Right ventricle myocardium inferior (tissue), 1 donor: Measurements from ENCODE around the gene CFLAR. TPM values are rescaled to one million over a fixed set of nuclear protein-coding genes. Genes with fewer than 3 reads are reported as not detected.
"Not testable (repeated sequence)": the region's sequence is repeated elsewhere in the genome, so short reads cannot be mapped to it uniquely, and the experiment has no call there.

Experiments used
- ATAC-seq: fragments of 200-7000 bp; cut with Tn5 transposase; one replicate; pipeline ENCODE4 v1.9.1; 2020; ENCODE audit warnings: mild to moderate bottlenecking, moderate library complexity
- DNase-seq: peaks from one replicate; pipeline ENCODE4 v3.0.0; 2021; ENCODE audit errors: missing footprints
- intact Hi-C: fragments of 100-400 bp; cut with DNase I; formaldehyde crosslinking; loops from one replicate; pipeline ENCODE4 v1.11.0; 2022
- total RNA-seq: library from RNA; stranded (reverse); fragmentation: NEBNext Ultra II Directional; extraction: Animal tissue kit (Norgen Biotek cat#: 25700); gene quantifications from one replicate; pipeline ENCODE4 v1.2.1, GENCODE V29; 2021
- donor health status: DM: no; HTN: yes; CAD: no; lungs with severe emphysema.

The CFLAR gene
- total RNA-seq, 1 donor from 2014 or later: 218 TPM

- intact Hi-C loops, ATAC-seq, DNase-seq: not testable (repeated sequence)
These were observed 23.2 kb downstream of the CFLAR start for GRCh38 chr2:201138986-201139781.

DNA sequence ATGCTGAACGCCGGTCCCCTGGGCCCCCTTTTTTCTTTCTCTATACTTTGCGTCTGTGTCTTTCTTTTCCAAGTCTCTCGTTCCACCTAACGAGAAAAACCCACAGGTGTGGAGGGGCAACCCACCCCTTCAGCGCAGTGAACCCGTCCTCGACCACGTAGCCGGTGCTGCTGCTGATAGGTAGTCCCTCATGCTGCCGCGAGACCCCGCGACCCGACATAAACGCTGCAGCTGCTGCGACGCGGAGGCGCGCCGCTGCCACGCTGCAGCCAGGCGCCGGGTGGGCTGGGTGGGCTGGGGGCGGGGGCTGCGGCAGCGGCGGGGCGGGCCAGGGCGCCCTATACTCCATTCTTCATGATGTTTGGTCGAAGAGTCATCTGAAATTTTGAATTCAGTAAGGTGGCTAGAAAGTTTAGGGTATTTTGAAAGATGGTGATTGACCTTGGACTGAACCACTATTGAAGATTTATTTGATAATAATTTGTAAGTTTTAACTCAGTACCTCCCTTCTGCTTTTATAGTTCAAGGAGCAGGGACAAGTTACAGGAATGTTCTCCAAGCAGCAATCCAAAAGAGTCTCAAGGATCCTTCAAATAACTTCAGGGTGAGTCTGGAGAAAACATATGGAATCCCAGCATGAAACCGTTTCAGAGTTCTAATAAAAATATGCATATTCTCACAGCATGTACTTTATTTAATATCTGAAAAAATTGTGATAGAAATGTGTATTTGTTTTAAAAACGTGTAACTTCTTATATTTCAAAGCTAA lies 24.1 kb downstream of the CFLAR start:
- peak; percentile 50 for DNase-seq
- intact Hi-C loops: no loop called here
- no peak for ATAC-seq

- intact Hi-C loops: no loop called here
- ATAC-seq (no peak), DNase-seq (no peak)
These were observed 28.4 kb downstream of the CFLAR start for GRCh38 chr2:201144101-201145051.

DNA sequence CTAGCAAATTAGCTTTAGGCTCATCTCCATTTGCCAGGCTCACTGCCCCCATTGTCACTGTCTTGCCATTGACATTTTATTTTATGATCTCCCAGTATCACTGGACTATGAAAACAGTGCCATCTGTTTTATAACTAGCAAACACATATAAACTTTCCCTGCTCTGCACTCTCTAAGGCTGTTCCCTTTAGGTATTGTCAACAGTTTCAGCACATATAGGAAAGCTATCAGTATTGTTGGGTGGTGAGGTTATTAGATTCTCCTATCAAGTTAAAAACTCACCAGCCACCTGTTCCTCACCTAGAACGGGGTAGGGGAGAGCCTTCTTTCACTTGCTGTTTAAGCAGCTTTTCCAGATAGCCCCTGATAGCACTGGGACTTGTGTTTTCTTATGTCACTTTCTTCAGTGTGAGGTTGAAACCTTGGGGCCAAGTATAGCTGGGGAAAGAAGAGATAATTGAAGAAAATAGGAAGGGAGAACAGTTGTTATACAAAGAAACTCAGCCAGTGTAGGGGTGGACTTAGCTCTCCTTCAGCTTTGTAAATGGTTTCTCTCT lies 32.5 kb downstream of the CFLAR start:
- DNase-seq (no peak), ATAC-seq (no peak)
- intact Hi-C loops: no loop called here

DNA sequence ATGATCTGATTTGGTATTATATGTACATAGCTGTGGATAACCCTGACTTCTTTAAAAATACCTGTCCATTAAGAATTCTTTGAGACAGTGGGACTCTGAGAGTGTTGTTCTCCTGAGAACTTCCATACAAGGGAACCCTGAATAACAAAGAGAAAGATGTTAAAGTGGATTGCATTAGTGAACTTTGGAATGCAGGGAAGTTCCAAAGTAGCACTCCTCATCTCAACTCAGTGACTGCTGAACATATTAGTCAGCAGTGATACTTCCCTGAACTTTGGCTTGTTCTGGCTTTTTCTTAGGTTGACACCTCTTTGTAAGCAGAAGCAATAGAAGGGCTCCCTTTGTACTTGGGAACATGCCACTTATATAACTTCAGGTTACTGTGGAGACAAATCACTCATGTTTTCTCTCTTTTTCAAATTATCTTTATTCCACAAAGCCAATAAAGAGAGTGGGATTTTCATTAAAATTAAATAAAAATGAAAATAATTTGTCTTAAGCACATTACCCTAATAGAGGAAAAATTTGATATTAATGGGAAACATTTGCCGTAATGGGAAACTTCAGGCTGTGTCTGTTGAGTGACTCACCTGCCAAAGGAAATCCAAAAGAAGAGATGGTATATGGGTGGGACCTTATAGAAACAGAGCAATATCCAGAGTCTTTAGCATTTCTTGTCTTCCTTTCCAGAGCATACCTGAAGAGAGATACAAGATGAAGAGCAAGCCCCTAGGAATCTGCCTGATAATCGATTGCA lies 33.3 kb downstream of the CFLAR start:
- ATAC-seq: no peak
- DNase-seq: no peak
- intact Hi-C loops: no loop called here

DNA sequence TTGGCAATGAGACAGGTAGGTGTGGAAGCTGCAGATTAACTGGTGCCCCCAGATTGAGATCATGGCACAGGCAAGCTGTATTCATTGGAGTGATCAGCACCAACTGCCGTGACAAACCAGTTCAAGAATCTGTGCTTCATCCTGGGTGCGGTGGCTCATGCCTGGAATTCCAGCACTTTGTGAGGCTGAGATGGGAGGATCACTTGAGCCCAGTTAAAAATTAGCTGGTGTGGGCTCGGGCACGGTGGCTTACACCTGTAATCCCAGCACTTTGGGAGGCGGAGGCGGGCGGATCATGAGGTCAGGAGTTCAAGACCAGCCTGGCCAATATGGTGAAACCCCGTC lies 33.8 kb downstream of the CFLAR start:
- DNase-seq: peak; percentile 52
- intact Hi-C loops, ATAC-seq: not testable (repeated sequence)

GRCh38 chr2:201150454-201151020 lies 34.6 kb downstream of the CFLAR start:
- DNase-seq (no peak), ATAC-seq (no peak)
- intact Hi-C loops: no loop called here

- DNase-seq: no peak
- no peak for ATAC-seq
- intact Hi-C loops: no loop called here
These were observed 35.4 kb downstream of the CFLAR start for GRCh38 chr2:201151127-201151981.

DNA sequence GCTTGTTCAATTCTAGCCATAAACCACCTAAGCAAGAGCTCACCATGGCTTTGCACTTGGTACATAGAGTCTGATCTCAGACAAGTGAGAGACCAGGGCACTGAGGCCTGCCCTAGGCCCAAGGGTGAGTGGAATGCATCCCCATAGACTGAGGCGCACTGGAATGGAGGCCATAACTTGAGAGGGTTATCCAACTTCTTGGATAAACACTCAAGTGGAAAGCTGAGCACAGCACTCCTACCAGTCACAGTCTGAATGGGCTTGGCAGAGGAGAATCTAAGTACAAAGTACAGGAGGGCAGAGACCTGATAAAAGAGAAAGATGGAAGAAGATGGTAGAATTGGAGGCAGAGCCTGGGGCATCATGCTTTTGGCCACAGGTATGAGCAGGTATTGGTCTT lies 36.6 kb downstream of the CFLAR start:
- ATAC-seq (no peak), DNase-seq (no peak)
- intact Hi-C loops: no loop called here

DNA sequence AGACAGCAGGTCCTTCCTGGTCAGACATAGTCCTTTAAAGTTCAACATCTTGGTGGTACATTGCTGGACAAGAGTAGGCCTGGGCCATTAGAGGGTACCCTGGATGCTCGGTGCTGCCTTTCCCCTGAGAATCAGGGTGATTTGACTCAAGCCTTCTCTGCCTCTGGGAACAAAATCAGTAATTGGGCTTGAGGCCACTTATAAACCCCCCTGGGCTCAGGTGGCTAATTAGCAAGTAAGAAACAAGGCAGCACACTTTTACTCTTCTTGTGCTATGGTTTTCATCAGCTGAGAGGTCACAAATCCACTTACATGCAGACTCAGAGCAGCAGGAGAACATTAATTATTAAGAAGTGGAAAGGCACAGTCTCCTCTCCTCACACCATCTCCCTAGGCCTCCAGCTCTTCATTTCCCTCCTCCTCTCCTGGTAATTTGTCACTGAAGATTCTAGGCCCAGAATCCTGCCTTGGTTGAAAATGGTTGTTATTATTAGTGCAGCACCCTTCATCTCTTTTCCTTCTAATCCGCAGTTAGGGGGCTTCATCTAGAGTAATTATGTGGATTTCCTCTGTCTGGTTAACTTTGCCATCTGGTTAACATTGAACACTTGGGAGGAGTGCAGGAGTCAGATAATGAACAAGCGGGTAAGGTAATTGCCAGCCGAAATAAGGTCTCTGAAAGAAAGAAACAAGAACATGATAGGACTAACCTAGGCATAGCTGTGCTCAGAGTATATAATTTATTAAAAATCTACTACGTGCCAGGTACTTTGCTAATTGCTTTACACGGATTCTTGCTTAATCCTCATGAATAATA lies 37.2 kb downstream of the CFLAR start:
- ATAC-seq: no peak

DNA sequence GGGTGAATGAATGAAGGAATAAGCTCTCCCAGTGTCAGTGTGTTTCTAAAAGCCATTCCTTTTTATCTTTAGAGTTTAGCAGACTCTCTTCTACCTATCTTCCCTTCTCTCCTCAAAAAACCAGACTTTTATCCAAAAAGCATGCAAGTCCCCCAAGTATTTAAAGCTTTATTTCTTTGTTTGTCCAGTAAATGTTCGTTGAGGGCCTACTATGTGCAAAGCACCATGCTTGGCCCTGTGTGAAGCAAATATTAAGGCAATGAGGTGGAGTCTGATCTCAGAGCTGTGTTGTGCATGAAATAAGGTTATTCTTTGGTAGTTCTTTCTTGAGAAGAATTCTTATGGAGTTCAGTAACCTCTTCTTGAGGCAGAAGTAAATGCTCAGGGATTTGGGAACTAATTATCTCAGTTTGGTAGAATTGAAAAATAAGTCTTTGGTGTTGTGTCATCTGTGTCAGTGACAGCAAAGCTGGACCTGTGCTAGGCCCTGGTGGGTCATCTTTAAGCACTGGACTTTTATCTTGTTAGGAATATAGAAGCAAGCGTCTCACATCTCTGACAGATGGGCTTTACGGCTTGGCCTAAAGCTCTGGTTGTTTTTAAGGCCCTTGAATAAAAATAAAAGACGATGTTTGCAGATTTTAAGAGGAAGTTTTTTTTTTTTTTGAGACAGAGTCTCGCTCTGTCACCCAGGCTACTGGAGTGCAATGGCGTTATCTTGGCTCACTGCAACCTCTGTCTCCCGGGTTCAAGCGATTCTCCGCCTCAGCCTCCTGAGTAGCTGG lies 38.8 kb downstream of the CFLAR start:
- intact Hi-C loops: loop anchor here (5.0 kb wide), 1 partner anchor 83 kb away; the partner anchor contains the start of genes HYCC2 and NDUFB3
- no peak for ATAC-seq
- DNase-seq: no peak

More for the DNA sequence above, 37.2 kb downstream of the CFLAR start:
- no peak for DNase-seq
- intact Hi-C loops: no loop called here

DNA sequence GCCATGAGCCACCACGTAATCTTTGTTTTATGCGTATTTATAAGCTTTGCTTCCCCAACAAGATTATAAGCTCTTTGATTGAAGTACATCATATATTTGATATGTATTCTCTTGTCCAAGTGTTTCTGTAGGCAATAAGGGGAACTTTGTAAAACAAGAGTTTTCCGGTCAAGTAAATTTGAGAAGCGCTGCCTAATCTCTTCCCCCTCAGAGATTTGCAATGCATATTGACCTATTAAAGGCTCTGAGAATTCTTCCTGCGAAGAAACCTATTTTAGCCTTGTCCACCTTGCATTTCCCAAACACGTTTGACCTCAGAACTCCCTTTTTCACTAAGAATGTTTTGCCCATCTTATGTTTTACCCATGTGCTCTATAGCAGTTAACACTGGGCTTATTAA lies 40.1 kb downstream of the CFLAR start:
- ATAC-seq (no peak), DNase-seq (no peak)
- intact Hi-C loops: loop anchor here (2.0 to 5.0 kb wide), 2 partner anchors 39 to 84 kb away; partner anchors contain the start of genes CFLAR, HYCC2 and NDUFB3

DNA sequence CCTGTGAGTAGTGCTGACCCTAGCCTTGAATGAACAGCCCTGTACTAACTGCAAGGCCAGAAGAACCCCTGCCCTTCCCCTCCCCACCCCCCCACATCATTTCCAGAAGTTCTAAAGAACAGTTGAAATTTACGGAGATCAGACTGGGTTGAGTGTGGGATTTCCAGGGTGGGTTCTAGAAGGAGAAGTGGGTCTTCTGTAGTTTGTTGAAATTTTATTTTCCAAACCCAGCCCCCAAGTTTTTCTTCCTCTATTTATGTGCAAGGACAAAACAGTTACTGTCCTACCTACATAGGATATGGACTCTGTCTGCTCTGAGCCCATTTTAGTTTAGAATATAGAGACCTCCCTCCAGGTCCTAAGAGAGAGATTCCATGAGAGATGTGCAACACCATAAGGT lies 40.7 kb downstream of the CFLAR start:
- intact Hi-C loops: loop anchor here (2.0 to 5.0 kb wide), 2 partner anchors 40 to 84 kb away; partner anchors contain the start of genes CFLAR, HYCC2 and NDUFB3
- ATAC-seq (no peak), DNase-seq (no peak)

- intact Hi-C loops: loop anchor here (2.0 to 5.0 kb wide), 2 partner anchors 41 to 85 kb away; partner anchors contain the start of genes CFLAR, HYCC2 and NDUFB3
- no peak for DNase-seq
- ATAC-seq: peak; percentile 7
These were observed 41.7 kb downstream of the CFLAR start for GRCh38 chr2:201157694-201158093.
